ENCODE data around the gene FADS3.

The FADS3 gene

GRCh38 chr11:61869429-61869707, 22.0 kb downstream of the FADS3 start:
- Histone ChIP-seq H3K27me3 (ENCODE audit: insufficient read depth, insufficient read length) (peaks cover 18% of the 10 kb centered on the region), H3K9me3 (ENCODE audit: insufficient read depth, low read length) (no peaks in the 10 kb centered on the region), H3K4me1 (ENCODE audit: insufficient read depth, insufficient read length) (peaks cover 37% of the 10 kb centered on the region), H3K36me3 (ENCODE audit: insufficient read depth, insufficient read length, low read length) (peaks cover 34% of the 10 kb centered on the region), H3K4me3 (ENCODE audit: insufficient read length, low read depth) (no peak overlapping the region), H3K9ac (ENCODE audit: insufficient read length, low read depth) (no peak overlapping the region)
- DNase-seq (ENCODE audit: low read depth, low spot score): no peak
- no peak for TF ChIP-seq ZNF274 (IDR thresholded peaks at IDR 0.05; ENCODE audit: low read depth, low read length)
- TF ChIP-seq YY1 (IDR thresholded peaks at IDR 0.05; ENCODE audit: insufficient read depth, insufficient read length): no peak
- TF ChIP-seq SUZ12 (IDR thresholded peaks at IDR 0.05; ENCODE audit: extremely low read depth, insufficient read depth, insufficient read length): no peak

GRCh38 chr11:61868571-61869428, 22.5 kb downstream of the FADS3 start:
- Histone ChIP-seq H3K27me3 (ENCODE audit: insufficient read depth, insufficient read length) (peaks cover 18% of the 10 kb centered on the region), H3K9me3 (ENCODE audit: insufficient read depth, low read length) (no peaks in the 10 kb centered on the region), H3K4me1 (ENCODE audit: insufficient read depth, insufficient read length) (peaks cover 32% of the 10 kb centered on the region), H3K36me3 (ENCODE audit: insufficient read depth, insufficient read length, low read length) (peaks cover 36% of the 10 kb centered on the region), H3K4me3 (ENCODE audit: insufficient read length, low read depth) (no peak overlapping the region), H3K9ac (ENCODE audit: insufficient read length, low read depth) (no peak overlapping the region)
- DNase-seq (ENCODE audit: low read depth, low spot score): no peak
- no peak for TF ChIP-seq ZNF274 (IDR thresholded peaks at IDR 0.05; ENCODE audit: low read depth, low read length)
- no peak for TF ChIP-seq SUZ12 (IDR thresholded peaks at IDR 0.05; ENCODE audit: extremely low read depth, insufficient read depth, insufficient read length)
- TF ChIP-seq YY1 (IDR thresholded peaks at IDR 0.05; ENCODE audit: insufficient read depth, insufficient read length): no peak

- Histone ChIP-seq H3K27me3 (ENCODE audit: insufficient read depth, insufficient read length) (peaks cover 8% of the 10 kb centered on the region), H3K9ac (ENCODE audit: insufficient read length, low read depth) (no peak overlapping the region), H3K9me3 (ENCODE audit: insufficient read depth, low read length) (no peaks in the 10 kb centered on the region), H3K36me3 (ENCODE audit: insufficient read depth, insufficient read length, low read length) (peaks cover 48% of the 10 kb centered on the region), H3K4me1 (ENCODE audit: insufficient read depth, insufficient read length) (peaks cover 32% of the 10 kb centered on the region), H3K4me3 (ENCODE audit: insufficient read length, low read depth) (no peak overlapping the region)
- no peak for DNase-seq (ENCODE audit: low read depth, low spot score)
- TF ChIP-seq SUZ12 (IDR thresholded peaks at IDR 0.05; ENCODE audit: extremely low read depth, insufficient read depth, insufficient read length) (no peak), YY1 (IDR thresholded peaks at IDR 0.05; ENCODE audit: insufficient read depth, insufficient read length) (no peak), ZNF274 (IDR thresholded peaks at IDR 0.05; ENCODE audit: low read depth, low read length) (no peak)
These were observed 24.4 kb downstream of the FADS3 start for GRCh38 chr11:61866958-61867343.

DNA sequence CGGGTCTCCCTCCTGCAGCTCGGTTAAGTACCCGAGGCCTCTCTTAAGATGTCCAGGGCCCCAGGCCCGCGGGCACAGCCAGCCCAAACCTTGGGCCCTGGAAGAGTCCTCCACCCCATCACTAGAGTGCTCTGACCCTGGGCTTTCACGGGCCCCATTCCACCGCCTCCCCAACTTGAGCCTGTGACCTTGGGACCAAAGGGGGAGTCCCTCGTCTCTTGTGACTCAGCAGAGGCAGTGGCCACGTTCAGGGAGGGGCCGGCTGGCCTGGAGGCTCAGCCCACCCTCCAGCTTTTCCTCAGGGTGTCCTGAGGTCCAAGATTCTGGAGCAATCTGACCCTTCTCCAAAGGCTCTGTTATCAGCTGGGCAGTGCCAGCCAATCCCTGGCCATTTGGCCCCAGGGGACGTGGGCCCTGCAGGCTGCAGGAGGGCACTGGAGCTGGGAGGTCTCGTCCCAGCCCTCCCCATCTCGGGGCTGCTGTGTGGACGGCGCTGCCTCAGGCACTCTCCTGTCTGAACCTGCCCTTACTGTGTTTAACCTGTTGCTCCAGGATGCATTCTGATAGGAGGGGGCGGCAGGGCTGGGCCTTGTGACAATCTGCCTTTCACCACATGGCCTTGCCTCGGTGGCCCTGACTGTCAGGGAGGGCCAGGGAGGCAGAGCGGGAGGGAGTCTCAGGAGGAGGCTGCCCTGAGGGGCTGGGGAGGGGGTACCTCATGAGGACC, 25.0 kb downstream of the FADS3 start:
- TF ChIP-seq ZNF274 (IDR thresholded peaks at IDR 0.05; ENCODE audit: low read depth, low read length) (no peak), SUZ12 (IDR thresholded peaks at IDR 0.05; ENCODE audit: extremely low read depth, insufficient read depth, insufficient read length) (no peak), YY1 (IDR thresholded peaks at IDR 0.05; ENCODE audit: insufficient read depth, insufficient read length) (no peak)
- DNase-seq (ENCODE audit: low read depth, low spot score): no peak
- H3K36me3 ChIP-seq (ENCODE audit: insufficient read depth, insufficient read length, low read length): peaks cover 52% of the 10 kb centered on the region
- no peaks in the 10 kb centered on the region for H3K9me3 ChIP-seq (ENCODE audit: insufficient read depth, low read length)
- H3K4me1 ChIP-seq (ENCODE audit: insufficient read depth, insufficient read length): peaks cover 30% of the 10 kb centered on the region
- no peak overlapping the region for H3K4me3 ChIP-seq (ENCODE audit: insufficient read length, low read depth)
- peak overlapping the region; percentile 3 for H3K9ac ChIP-seq (ENCODE audit: insufficient read length, low read depth)
- H3K27me3 ChIP-seq (ENCODE audit: insufficient read depth, insufficient read length): peaks cover 2% of the 10 kb centered on the region

GRCh38 chr11:61864814-61865775, 26.2 kb downstream of the FADS3 start:
- Histone ChIP-seq H3K4me1 (ENCODE audit: insufficient read depth, insufficient read length) (peaks cover 23% of the 10 kb centered on the region), H3K9me3 (ENCODE audit: insufficient read depth, low read length) (no peaks in the 10 kb centered on the region), H3K4me3 (ENCODE audit: insufficient read length, low read depth) (no peak overlapping the region), H3K36me3 (ENCODE audit: insufficient read depth, insufficient read length, low read length) (peaks cover 61% of the 10 kb centered on the region), H3K9ac (ENCODE audit: insufficient read length, low read depth) (no peak overlapping the region), H3K27me3 (ENCODE audit: insufficient read depth, insufficient read length) (no peaks in the 10 kb centered on the region)
- no peak for DNase-seq (ENCODE audit: low read depth, low spot score)
- TF ChIP-seq ZNF274 (IDR thresholded peaks at IDR 0.05; ENCODE audit: low read depth, low read length) (no peak), YY1 (IDR thresholded peaks at IDR 0.05; ENCODE audit: insufficient read depth, insufficient read length) (no peak), SUZ12 (IDR thresholded peaks at IDR 0.05; ENCODE audit: extremely low read depth, insufficient read depth, insufficient read length) (no peak)

DNA sequence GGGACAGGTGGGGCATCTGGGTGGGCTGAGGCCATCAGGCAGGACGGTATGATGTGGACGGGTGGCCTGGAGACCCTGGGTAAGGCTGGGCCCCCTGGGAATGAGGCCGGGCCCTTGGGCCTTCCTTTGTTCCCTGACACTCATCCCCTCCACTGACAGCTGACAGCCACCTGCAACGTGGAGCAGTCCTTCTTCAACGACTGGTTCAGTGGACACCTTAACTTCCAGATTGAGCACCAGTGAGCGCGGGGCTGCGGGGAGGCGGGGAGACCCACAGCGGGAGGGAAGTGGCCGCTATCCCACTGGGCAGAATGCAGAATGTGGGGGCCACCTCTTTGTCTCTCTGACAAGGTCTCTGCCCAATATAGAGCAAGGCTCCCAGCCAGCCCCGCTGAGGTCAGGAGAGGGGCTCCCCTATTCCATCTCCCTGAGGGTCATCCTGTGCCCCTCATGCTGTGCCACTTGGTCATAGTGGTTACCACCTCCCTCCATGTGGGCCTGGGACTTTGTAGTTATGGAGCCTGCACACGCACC, 27.7 kb downstream of the FADS3 start:
- no peaks in the 10 kb centered on the region for H3K27me3 ChIP-seq (ENCODE audit: insufficient read depth, insufficient read length)
- TF ChIP-seq YY1 (IDR thresholded peaks at IDR 0.05; ENCODE audit: insufficient read depth, insufficient read length) (no peak), ZNF274 (IDR thresholded peaks at IDR 0.05; ENCODE audit: low read depth, low read length) (no peak), SUZ12 (IDR thresholded peaks at IDR 0.05; ENCODE audit: extremely low read depth, insufficient read depth, insufficient read length) (no peak)
- DNase-seq (ENCODE audit: low read depth, low spot score): no peak
- no peak overlapping the region for H3K4me3 ChIP-seq (ENCODE audit: insufficient read length, low read depth)
- H3K4me1 ChIP-seq (ENCODE audit: insufficient read depth, insufficient read length): peaks cover 18% of the 10 kb centered on the region
- H3K9ac ChIP-seq (ENCODE audit: insufficient read length, low read depth): no peak overlapping the region
- H3K36me3 ChIP-seq (ENCODE audit: insufficient read depth, insufficient read length, low read length): peaks cover 73% of the 10 kb centered on the region
- H3K9me3 ChIP-seq (ENCODE audit: insufficient read depth, low read length): no peaks in the 10 kb centered on the region

All from NT2/D1 (cell line).